HG03108 (cell line): Measurements from ENCODE around the gene FBRSL1.
"Not testable (repeated sequence)": the region's sequence is repeated elsewhere in the genome, so short reads cannot be mapped to it uniquely, and the experiment has no call there.

Experiments used
- ATAC-seq: cut with Tn5 transposase; IDR thresholded peaks from one replicate; pipeline ENCODE4 v1.9.1; 2021; ENCODE audit warnings: moderate library complexity; ENCODE audit not compliant: unreplicated experiment

FBRSL1 gene

GRCh38 chr12:132453361-132454192, 36.4 kb upstream of the FBRSL1 start:
- no peak for ATAC-seq

- ATAC-seq = no peak
Measured at GRCh38 chr12:132454193-132454932, 35.6 kb upstream of the FBRSL1 start.

- ATAC-seq = no peak
Measured at GRCh38 chr12:132454933-132455418, 35.0 kb upstream of the FBRSL1 start.

GRCh38 chr12:132455565-132455964, 34.4 kb upstream of the FBRSL1 start:
- no peak for ATAC-seq

GRCh38 chr12:132456186-132456943, 33.6 kb upstream of the FBRSL1 start:
- no peak for ATAC-seq

- no peak for ATAC-seq
Measured at GRCh38 chr12:132456944-132457495, 32.9 kb upstream of the FBRSL1 start.

- no peak for ATAC-seq
Measured at GRCh38 chr12:132458441-132458840, 31.5 kb upstream of the FBRSL1 start.

GRCh38 chr12:132458846-132459641, 30.9 kb upstream of the FBRSL1 start:
- ATAC-seq = no peak

- ATAC-seq = no peak
Measured at GRCh38 chr12:132460571-132460970, 29.4 kb upstream of the FBRSL1 start.

- ATAC-seq = no peak
Measured at GRCh38 chr12:132461526-132461925, 28.4 kb upstream of the FBRSL1 start.

- ATAC-seq = peak; percentile 61
Measured at GRCh38 chr12:132462788-132463187, 27.2 kb upstream of the FBRSL1 start.

GRCh38 chr12:132463284-132463924, 26.5 kb upstream of the FBRSL1 start:
- ATAC-seq = not testable (repeated sequence)

- ATAC-seq = not testable (repeated sequence)
Measured at GRCh38 chr12:132464304-132464703, 25.6 kb upstream of the FBRSL1 start.

GRCh38 chr12:132464820-132465219, 25.1 kb upstream of the FBRSL1 start:
- no peak for ATAC-seq

GRCh38 chr12:132465269-132466190, 24.4 kb upstream of the FBRSL1 start:
- no peak for ATAC-seq

- ATAC-seq = no peak
Measured at GRCh38 chr12:132466241-132467201, 23.4 kb upstream of the FBRSL1 start.

- ATAC-seq = no peak
Measured at GRCh38 chr12:132467511-132467910, 22.4 kb upstream of the FBRSL1 start.
